Pancreas (tissue), 10 donors: ENCODE results near the gene FFAR1. TPM values are rescaled to one million over a fixed set of nuclear protein-coding genes. Genes with fewer than 3 reads are reported as not detected.

Experiments
- ATAC-seq, 4 donors: fragments of 200-7000 bp; cut with Tn5 transposase; one replicate each; pipeline versions ENCODE4 v1.8.0 to v1.9.1; 2020; ENCODE audit warnings: mild to moderate bottlenecking in 4 of 4, moderate library complexity in 4 of 4
- DNase-seq, 6 donors: peaks; one replicate each; pipeline ENCODE4 v3.0.0-alpha.2; 2020
- FAIRE-seq: peaks from 2 replicates; lab custom pipeline; 2012; peaks lifted over from hg19 to GRCh38; lab: Jason Lieb, UNC
- H3K27ac ChIP-seq, 4 donors: fragments of 200-600 bp; sonication (generic); 1 replicate in 3 of 4; 2 replicates in 1 of 4; pipeline versions ENCODE4 v1.5.0 to v1.8.0; 2020
- H3K27me3 ChIP-seq, 4 donors: fragments of 200-600 bp; one replicate each; pipeline ENCODE4 v1.8.0; 2021
- H3K36me3 ChIP-seq, 3 donors: fragments of 200-600 bp; sonication (generic) in 1 of 3; one replicate each; pipeline versions ENCODE4 v1.5.0 to v1.8.0; 2020 to 2021
- H3K4me1 ChIP-seq, 3 donors: fragments of 200-600 bp; one replicate each; pipeline ENCODE4 v1.8.0; 2021
- H3K4me3 ChIP-seq, 4 donors: fragments of 200-600 bp; sonication (generic) in 2 of 4; one replicate each; pipeline versions ENCODE4 v1.5.0 to v1.8.0; 2020 to 2021
- H3K9me3 ChIP-seq, 4 donors: fragments of 200-600 bp; one replicate each; pipeline ENCODE4 v1.8.0; 2021
- WGBS, 2 donors: extraction: QIAGEN DNeasy Blood & Tissue Kit; methylation state at CpG; one replicate each; pipeline ENCODE4 v1.1.7; 2013; 5-methylcytosine and 5-hydroxymethylcytosine counted together
- intact Hi-C, 3 donors: fragments of 100-400 bp; cut with DNase I; formaldehyde crosslinking; loops; one replicate each; pipeline versions ENCODE4 v1.11.1 to v1.14.2; 2022
- polyA plus RNA-seq, 2 donors: library from polyadenylated mRNA; stranded (reverse); fragments of 200-250 nt; gene quantifications; one replicate each; pipeline ENCODE4 v1.2.3, GENCODE V29; 2013
- total RNA-seq, 6 donors: library from RNA; stranded (reverse); fragmentation: NEBNext Ultra II Directional in 4 of 6; extraction: Animal tissue kit (Norgen Biotek cat#: 25700) in 4 of 6; gene quantifications; one replicate each; pipeline versions ENCODE4 v1.2.1 to v1.2.4, GENCODE V29; 2021 to 2023
- TF ChIP-seq, protein P1 (sequence below), 4 donors: fragments of 200-600 bp; sonication (generic) in 3 of 4; IDR thresholded peaks; one replicate each; pipeline versions ENCODE4 v1.5.0 to v1.8.0; 2021; ENCODE audit warnings: antibody characterized with exemption in 4 of 4
- donor health status: healthy with polysubstance abuse.
- donor health status: DM: no; HTN: no; CAD: no; lungs with moderate emphysema.
- donor health status: DM: no; HTN: no; CAD: no.
- donor health status: control.
- donor health status: control.
- donor health status: Bipolar disorder and iron deficiency.
- donor health status: DM: yes; HTN: yes; CAD: no.
- donor health status: DM: no; HTN: no; CAD: no.
- donor health status: DM: no; HTN: no; CAD: no.
- donor health status: DM: yes; HTN: yes; CAD: no.

FFAR1 gene
- total and polyA plus RNA-seq, 8 donors: 0.60 to 30.1 (median 2.6) TPM

DNA sequence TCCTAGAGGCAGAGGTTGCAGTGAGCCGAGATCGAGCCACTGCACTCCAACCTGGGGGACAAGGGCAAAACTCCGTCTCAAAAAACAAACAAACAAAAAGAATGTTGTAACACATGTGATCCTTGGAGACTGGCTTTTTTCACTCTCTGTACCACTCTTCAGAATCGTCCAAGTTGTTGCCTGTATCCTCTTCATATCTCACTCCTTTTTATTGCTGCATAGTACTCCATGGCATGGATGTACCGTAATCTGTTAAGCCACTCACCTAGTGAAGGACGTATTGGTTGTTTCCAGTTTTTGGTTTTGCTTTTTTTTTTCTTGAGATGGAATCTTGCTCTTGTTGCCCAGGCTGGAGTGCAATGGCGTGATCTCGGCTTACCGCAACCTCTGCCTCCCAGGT, 25.7 kb upstream of the FFAR1 start:
- no peak for FAIRE-seq
- intact Hi-C loops: no loop called here

DNA sequence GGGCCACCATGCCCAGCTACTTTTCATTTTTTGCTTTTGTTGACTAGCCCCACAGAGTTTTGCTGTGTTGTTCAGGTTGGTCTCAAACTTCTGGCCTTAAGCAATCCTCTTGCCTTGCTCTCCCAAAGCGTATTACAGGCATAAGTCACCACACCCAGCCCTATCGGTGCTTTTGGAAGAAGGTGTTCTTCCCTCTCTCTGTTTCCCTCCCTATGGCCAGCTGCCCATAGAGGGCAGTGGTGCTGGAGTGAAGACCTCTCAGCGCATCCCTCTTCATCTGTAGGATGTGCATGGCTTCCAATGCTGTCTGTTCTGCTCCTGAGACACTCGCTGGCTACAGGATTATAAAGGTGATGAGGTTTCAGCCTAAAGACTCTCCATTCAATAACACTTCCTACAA, 20.1 kb upstream of the FFAR1 start:
- DNase-seq: peak in 1 of 6 donors; percentile 3
- Histone ChIP-seq H3K27me3 (no peaks in the 10 kb centered on the region), H3K4me1 (no peaks in the 10 kb centered on the region), H3K36me3 (no peaks in the 10 kb centered on the region), H3K4me3 (no peak overlapping the region), H3K27ac (no peak overlapping the region), H3K9me3 (no peaks in the 10 kb centered on the region)
- FAIRE-seq: no peak
- intact Hi-C loops: no loop called here
- no peak for ATAC-seq
- TF ChIP-seq, protein P1, sequence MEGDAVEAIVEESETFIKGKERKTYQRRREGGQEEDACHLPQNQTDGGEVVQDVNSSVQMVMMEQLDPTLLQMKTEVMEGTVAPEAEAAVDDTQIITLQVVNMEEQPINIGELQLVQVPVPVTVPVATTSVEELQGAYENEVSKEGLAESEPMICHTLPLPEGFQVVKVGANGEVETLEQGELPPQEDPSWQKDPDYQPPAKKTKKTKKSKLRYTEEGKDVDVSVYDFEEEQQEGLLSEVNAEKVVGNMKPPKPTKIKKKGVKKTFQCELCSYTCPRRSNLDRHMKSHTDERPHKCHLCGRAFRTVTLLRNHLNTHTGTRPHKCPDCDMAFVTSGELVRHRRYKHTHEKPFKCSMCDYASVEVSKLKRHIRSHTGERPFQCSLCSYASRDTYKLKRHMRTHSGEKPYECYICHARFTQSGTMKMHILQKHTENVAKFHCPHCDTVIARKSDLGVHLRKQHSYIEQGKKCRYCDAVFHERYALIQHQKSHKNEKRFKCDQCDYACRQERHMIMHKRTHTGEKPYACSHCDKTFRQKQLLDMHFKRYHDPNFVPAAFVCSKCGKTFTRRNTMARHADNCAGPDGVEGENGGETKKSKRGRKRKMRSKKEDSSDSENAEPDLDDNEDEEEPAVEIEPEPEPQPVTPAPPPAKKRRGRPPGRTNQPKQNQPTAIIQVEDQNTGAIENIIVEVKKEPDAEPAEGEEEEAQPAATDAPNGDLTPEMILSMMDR (IDR thresholded peaks at IDR 0.05): no peak
- WGBS, 2 donors: 71 to 75% methylated on average over 4 of the region's 4 CpGs

More for the DNA sequence above, 25.7 kb upstream of the FFAR1 start:
- Histone ChIP-seq H3K27me3 (no peaks in the 10 kb centered on the region), H3K27ac (no peak overlapping the region), H3K4me1 (no peaks in the 10 kb centered on the region), H3K9me3 (no peaks in the 10 kb centered on the region), H3K4me3 (no peak overlapping the region), H3K36me3 (no peaks in the 10 kb centered on the region)
- 85 to 91% methylated on average over 9 of the region's 9 CpGs for WGBS, 2 donors
- DNase-seq: no peak
- TF ChIP-seq, protein P1 (IDR thresholded peaks at IDR 0.05): no peak
- ATAC-seq: no peak

DNA sequence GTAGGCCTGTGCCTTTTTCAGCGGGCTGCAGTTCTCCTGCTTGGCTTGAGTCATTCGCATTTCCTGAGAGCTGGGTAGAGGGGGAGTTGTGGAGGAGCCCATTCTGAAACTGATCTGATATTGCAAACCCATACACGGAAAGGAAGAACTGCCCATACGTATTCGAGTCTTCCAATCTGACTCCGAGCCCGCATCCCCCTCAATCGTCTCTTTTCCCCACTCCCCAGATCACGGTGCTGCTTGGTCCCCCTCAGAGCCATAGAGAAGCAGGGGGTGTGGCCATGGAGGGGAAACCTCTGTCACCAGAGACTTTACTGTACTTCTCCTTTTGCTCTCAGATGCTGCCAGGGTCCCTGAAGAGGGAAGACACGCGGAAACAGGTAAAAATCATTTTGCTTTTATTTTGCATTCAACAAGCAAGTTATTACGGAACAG, 18.8 kb upstream of the FFAR1 start, which contains the start of gene CD22:
CD22 (plus strand) TSS at position 337 of the 435 bp plus-strand sequence. CDS start 2,854 bp downstream, outside the sequence.
- H3K36me3 ChIP-seq: no peaks in the 10 kb centered on the region
- no peaks in the 10 kb centered on the region for H3K9me3 ChIP-seq
- no peak for FAIRE-seq
- H3K27me3 ChIP-seq: no peaks in the 10 kb centered on the region
- H3K27ac ChIP-seq: no peak within 1 kb of the TSS
- intact Hi-C loops: no loop called here
- no peak for DNase-seq
- H3K4me1 ChIP-seq: no peaks in the 10 kb centered on the region
- no peak within 1 kb of the TSS for H3K4me3 ChIP-seq
- no peak for ATAC-seq
- TF ChIP-seq, protein P1 (IDR thresholded peaks at IDR 0.05): no peak
- WGBS, 2 donors: 78 to 89% methylated on average over 12 of the region's 12 CpGs

DNA sequence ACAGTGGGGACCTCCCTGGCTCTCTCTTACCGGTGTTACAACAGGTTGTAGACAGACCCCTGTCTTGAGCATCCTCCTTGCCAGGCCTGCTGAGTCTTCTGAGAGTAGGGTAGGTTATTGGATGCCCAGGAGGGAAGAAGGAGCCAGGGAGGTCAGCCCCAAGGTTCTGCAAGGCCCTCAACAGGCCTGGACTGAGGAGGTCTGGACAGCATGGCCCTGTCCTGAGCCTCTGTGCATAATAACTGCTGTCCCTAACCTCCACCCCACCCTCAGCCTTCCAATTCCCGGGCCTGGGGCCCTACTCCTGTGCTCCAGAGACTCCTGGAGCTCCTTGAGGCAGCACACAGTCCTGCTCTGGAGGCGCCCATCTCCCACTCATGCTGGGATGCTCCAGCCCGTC, 18.4 kb upstream of the FFAR1 start:
- Histone ChIP-seq H3K4me3 (no peak overlapping the region), H3K27me3 (no peaks in the 10 kb centered on the region), H3K4me1 (no peaks in the 10 kb centered on the region), H3K27ac (no peak overlapping the region), H3K9me3 (no peaks in the 10 kb centered on the region), H3K36me3 (no peaks in the 10 kb centered on the region)
- 73 to 77% methylated on average over 4 of the region's 4 CpGs for WGBS, 2 donors
- TF ChIP-seq, protein P1 (IDR thresholded peaks at IDR 0.05): no peak
- DNase-seq: no peak
- no peak for ATAC-seq
- no peak for FAIRE-seq
- intact Hi-C loops: no loop called here

DNA sequence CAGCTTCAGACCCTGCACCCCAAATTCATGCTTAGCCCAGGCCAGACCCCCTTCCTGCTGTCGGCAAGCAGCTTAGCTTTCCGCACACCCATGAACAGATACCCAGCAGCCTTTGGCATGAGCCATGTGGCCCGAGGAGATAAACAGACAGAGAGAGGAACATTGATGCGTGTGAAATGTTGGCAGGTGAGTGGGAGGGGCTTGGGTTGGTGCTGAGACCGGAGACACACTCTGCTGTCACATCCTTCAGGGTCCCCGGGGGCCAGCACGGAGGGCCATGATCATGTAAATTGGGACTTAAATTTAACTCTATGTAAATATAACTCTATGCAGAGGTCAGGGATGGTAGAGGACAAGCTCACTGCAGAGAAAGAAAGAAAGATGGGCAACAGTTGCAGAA, 17.2 kb upstream of the FFAR1 start:
- intact Hi-C loops: no loop called here
- TF ChIP-seq, protein P1 (IDR thresholded peaks at IDR 0.05): no peak
- H3K27ac ChIP-seq: no peak overlapping the region
- H3K4me1 ChIP-seq: no peaks in the 10 kb centered on the region
- no peak overlapping the region for H3K4me3 ChIP-seq
- ATAC-seq (no peak), FAIRE-seq (no peak), DNase-seq (no peak)
- no peaks in the 10 kb centered on the region for H3K27me3 ChIP-seq
- WGBS, 2 donors: 58 to 64% methylated on average over 7 of the region's 7 CpGs
- H3K36me3 ChIP-seq: no peaks in the 10 kb centered on the region
- H3K9me3 ChIP-seq: no peaks in the 10 kb centered on the region
